Erythroblast (primary cell): ENCODE data around the gene TMEM87A.
A peak's percentile ranks its signal among the peaks of the same experiment; 100 is the strongest.

Source experiments
- GATA1 ChIP-seq: IDR thresholded peaks from 2 replicates; pipeline ENCODE4 v1.6.1; 2011; ENCODE audit warnings: low read depth, mild to moderate bottlenecking, control low read depth, low read length, moderate library complexity
- POLR2A ChIP-seq: IDR thresholded peaks from 2 replicates; pipeline ENCODE4 v1.6.1; 2011; ENCODE audit warnings: mild to moderate bottlenecking, low read length

DNA sequence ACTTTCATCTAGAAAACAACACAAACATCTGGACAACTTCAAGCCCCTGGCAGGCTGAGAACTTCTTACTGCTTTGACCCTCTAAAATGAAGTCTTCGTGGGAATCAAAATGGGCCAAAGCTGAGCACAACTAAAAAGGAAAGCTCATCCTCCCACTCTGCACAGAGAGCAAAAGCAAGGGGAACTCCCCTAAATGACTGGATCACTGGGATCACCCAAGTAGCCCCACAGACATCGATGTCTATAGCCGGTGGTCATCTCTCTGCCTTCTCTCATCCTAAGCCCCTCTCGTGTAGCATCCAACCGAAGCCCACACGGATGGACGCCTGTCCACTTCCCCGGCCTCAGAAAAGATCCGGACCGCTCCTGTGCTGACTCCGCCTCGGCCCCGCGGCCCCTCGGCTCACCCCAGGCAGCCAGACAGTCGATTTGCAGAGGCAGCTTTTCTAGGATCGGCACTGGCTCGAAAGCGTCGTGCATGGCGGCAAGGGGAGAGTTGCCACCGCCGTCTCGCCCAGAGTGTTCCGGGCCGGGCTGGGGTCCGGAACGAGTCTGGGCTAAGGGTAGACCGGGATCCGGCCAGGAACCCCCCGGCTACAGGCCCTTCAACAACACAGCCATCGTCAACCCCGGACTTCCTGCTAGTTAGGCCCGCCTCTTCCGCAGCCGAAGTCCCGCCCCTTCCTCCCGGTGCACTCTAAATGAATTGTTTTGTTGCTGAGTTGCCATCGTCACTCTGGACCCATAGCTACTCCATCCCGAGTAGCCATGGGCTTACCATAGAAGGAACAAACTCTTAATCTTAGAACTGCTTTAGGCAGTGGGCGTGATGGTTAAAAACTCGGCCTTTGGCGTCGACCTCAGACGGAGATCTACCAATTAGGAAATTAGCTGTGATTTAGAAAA is 65.3 kb downstream of the TMEM87A start, which contains the start of gene VPS39:
- peak; percentile 86 for TF ChIP-seq POLR2A
- TF ChIP-seq GATA1: no peak
